Psoas muscle (tissue), 8 donors: ENCODE measurements around the gene CLIP1. TPM values are rescaled to one million over a fixed set of nuclear protein-coding genes. Genes with fewer than 3 reads are reported as not detected.
"Not testable (repeated sequence)": the region's sequence is repeated elsewhere in the genome, so short reads cannot be mapped to it uniquely, and the experiment has no call there.

Experiments used
- ATAC-seq, 4 donors: fragments of 200-7000 bp; cut with Tn5 transposase; one replicate each; pipeline ENCODE4 v1.9.1; 2020; ENCODE audit warnings: moderate library complexity in 3 of 4, mild to moderate bottlenecking in 2 of 4
- DNase-seq, 2 donors: peaks; one replicate each; pipeline ENCODE4 v3.0.0-alpha.2; 2020
- H3K27ac ChIP-seq: fragments of 200-600 bp; one replicate; pipeline ENCODE4 v1.8.0; 2022
- H3K27me3 ChIP-seq, 3 donors: fragments of 200-600 bp in 1 of 3; one replicate each; pipeline versions ENCODE4 v1.6.1 to v1.8.0; 2013 to 2022; ENCODE audit warnings: low read length in 2 of 3, mild to moderate bottlenecking in 2 of 3, moderate library complexity in 1 of 3; ENCODE audit not compliant: insufficient read depth in 3 of 3
- H3K36me3 ChIP-seq, 2 donors: fragments of 200-600 bp in 1 of 2; one replicate each; pipeline versions ENCODE4 v1.6.1 to v1.8.0; 2013 to 2022; ENCODE audit warnings: low read depth in 1 of 2, mild to moderate bottlenecking in 1 of 2, moderate library complexity in 1 of 2; ENCODE audit not compliant: insufficient read depth in 1 of 2
- H3K4me1 ChIP-seq: fragments of 200-600 bp; one replicate; pipeline ENCODE4 v1.8.0; 2022
- H3K4me3 ChIP-seq: fragments of 200-600 bp; one replicate; pipeline ENCODE4 v1.8.0; 2022; ENCODE audit warnings: mild to moderate bottlenecking
- H3K9me3 ChIP-seq: fragments of 200-600 bp; one replicate; pipeline ENCODE4 v1.8.0; 2022
- CTCF ChIP-seq: fragments of 200-600 bp; IDR thresholded peaks from one replicate; pipeline ENCODE4 v1.8.0; 2022; ENCODE audit warnings: antibody characterized with exemption
- WGBS, 3 donors: extraction: QIAGEN DNeasy Blood & Tissue Kit; methylation state at CpG; one replicate each; pipeline versions ENCODE4 v1.1.6 to v1.1.7; 2013; 5-methylcytosine and 5-hydroxymethylcytosine counted together
- intact Hi-C, 2 donors: fragments of 100-400 bp; cut with DNase I; formaldehyde crosslinking; loops; one replicate each; pipeline versions ENCODE4 v1.11.0 to v1.14.2; 2022
- polyA plus RNA-seq, 3 donors: library from polyadenylated mRNA; stranded (reverse); fragments of 200-250 nt; gene quantifications; one replicate each; pipeline ENCODE4 v1.2.3, GENCODE V29; 2013
- total RNA-seq, 4 donors: library from RNA; stranded (reverse); fragmentation: NEBNext Ultra II Directional in 2 of 4; extraction: Animal tissue kit (Norgen Biotek cat#: 25700) in 2 of 4; gene quantifications; one replicate each; pipeline versions ENCODE4 v1.2.1 to v1.2.4, GENCODE V29; 2021 to 2023
- donor health status: healthy with polysubstance abuse.
- donor health status: DM: no; HTN: no; CAD: no; lungs with moderate emphysema.
- donor health status: Bipolar disorder and iron deficiency.
- donor health status: healthy.
- donor health status: DM: yes; HTN: yes; CAD: no.
- donor health status: DM: no; HTN: no; CAD: no.
- donor health status: DM: no; HTN: no; CAD: no.
- donor health status: DM: yes; HTN: yes; CAD: no.

CLIP1 gene
- total and polyA plus RNA-seq, 7 donors = 235 to 639 (median 458) TPM

GRCh38 chr12:122423258-122424165 is 1.0 kb upstream of the CLIP1 start:
- ATAC-seq (no peak), DNase-seq (no peak)
- no peak for TF ChIP-seq CTCF
- 17 to 18% (median 18%) methylated on average over 21 of the region's 21 CpGs for WGBS, 3 donors
- peak overlapping the region; percentile 97 for H3K27ac ChIP-seq
- H3K4me1 ChIP-seq = peaks cover 23% of the 10 kb centered on the region
- H3K9me3 ChIP-seq = no peaks in the 10 kb centered on the region
- no peaks in the 10 kb centered on the region for H3K27me3 ChIP-seq
- H3K4me3 ChIP-seq = peak overlapping the region; percentile 74
- intact Hi-C loops = loop anchor here (2.0 to 5.0 kb wide), 2 partner anchors 39 to 47 kb away; no protein-coding TSS in a partner anchor
- no peaks in the 10 kb centered on the region for H3K36me3 ChIP-seq

GRCh38 chr12:122422730-122423257 is 325 bp upstream of the CLIP1 start:
- intact Hi-C loops = loop anchor here (1.0 to 5.0 kb wide), 3 partner anchors 23 to 48 kb away; no protein-coding TSS in a partner anchor
- DNase-seq (peak; percentile 34 to 57), ATAC-seq (peak in 1 of 4 donors; percentile 11)
- Histone ChIP-seq H3K9me3 (no peaks in the 10 kb centered on the region), H3K36me3 (no peaks in the 10 kb centered on the region), H3K4me1 (peaks cover 30% of the 10 kb centered on the region), H3K27me3 (no peaks in the 10 kb centered on the region), H3K27ac (peak overlapping the region; percentile 97), H3K4me3 (peak overlapping the region; percentile 74)
- TF ChIP-seq CTCF = no peak
- 0 to 2% (median 0%) methylated on average over 20 to 37 of the region's 39 CpGs for WGBS, 3 donors

- Histone ChIP-seq H3K9me3 (no peaks in the 10 kb centered on the region), H3K27ac (peak overlapping the region; percentile 97), H3K27me3 (no peaks in the 10 kb centered on the region), H3K4me1 (peaks cover 35% of the 10 kb centered on the region), H3K36me3 (peaks cover 0 to 9% of the 10 kb centered on the region in 2 donors), H3K4me3 (peak overlapping the region; percentile 75)
- DNase-seq (peak in 1 of 2 donors; percentile 56), ATAC-seq (peak; percentile 48 to 61 (median 51))
- intact Hi-C loops = loop anchor here (2.0 to 5.0 kb wide), 2 partner anchors 19 to 41 kb away; no protein-coding TSS in a partner anchor
- 1 to 4% (median 2%) methylated on average over 14 of the region's 14 CpGs for WGBS, 3 donors
- TF ChIP-seq CTCF = no peak
Measured at GRCh38 chr12:122421187-122421820, 1.2 kb downstream of the CLIP1 start.

GRCh38 chr12:122420471-122421162 is 1.9 kb downstream of the CLIP1 start:
- Histone ChIP-seq H3K4me1 (peaks cover 39% of the 10 kb centered on the region), H3K27me3 (no peaks in the 10 kb centered on the region), H3K9me3 (no peaks in the 10 kb centered on the region), H3K27ac (peak overlapping the region; percentile 97), H3K4me3 (peak overlapping the region; percentile 75), H3K36me3 (peaks cover 0 to 16% of the 10 kb centered on the region in 2 donors)
- no peak for TF ChIP-seq CTCF
- DNase-seq = no peak
- 63 to 76% (median 68%) methylated on average over 17 of the region's 17 CpGs for WGBS, 3 donors
- no peak for ATAC-seq
- intact Hi-C loops = loop anchor here (2.0 to 5.0 kb wide), 2 partner anchors 18 to 42 kb away; no protein-coding TSS in a partner anchor

GRCh38 chr12:122419094-122419493 is 3.4 kb downstream of the CLIP1 start:
- H3K9me3 ChIP-seq, ATAC-seq, intact Hi-C loops, H3K27me3 ChIP-seq, DNase-seq: not testable (repeated sequence)
- peak overlapping the region; percentile 97 for H3K27ac ChIP-seq
- H3K4me3 ChIP-seq = peak overlapping the region; percentile 75
- WGBS, 3 donors = 79 to 95% (median 85%) methylated on average over 3 of the region's 3 CpGs
- peaks cover 0 to 24% of the 10 kb centered on the region in 2 donors for H3K36me3 ChIP-seq
- peaks cover 42% of the 10 kb centered on the region for H3K4me1 ChIP-seq

- intact Hi-C loops, H3K4me3 ChIP-seq, DNase-seq, H3K27me3 ChIP-seq, H3K9me3 ChIP-seq, ATAC-seq: not testable (repeated sequence)
- H3K36me3 ChIP-seq = peaks cover 0 to 24% of the 10 kb centered on the region in 2 donors
- peak overlapping the region; percentile 97 for H3K27ac ChIP-seq
- H3K4me1 ChIP-seq = peaks cover 61% of the 10 kb centered on the region
- 83 to 95% (median 88%) methylated on average over 7 of the region's 7 CpGs for WGBS, 3 donors
Measured at GRCh38 chr12:122415665-122416064, 6.8 kb downstream of the CLIP1 start.
